GM23338 (cell line): ENCODE measurements around the gene PLA1A. TPM values are rescaled to one million over a fixed set of nuclear protein-coding genes. Genes with fewer than 3 reads are reported as not detected.

Experiments used
- ATAC-seq: fragments of 200-7000 bp; cut with Tn5 transposase; 3 replicates; pipeline ENCODE4 v1.9.1; 2020
- DNase-seq: peaks from one replicate; pipeline ENCODE4 v3.0.0-alpha.2; 2015; ENCODE audit warnings: low spot score
- H2AFZ ChIP-seq: fragments of 200-600 bp; sonication (generic); 2 replicates; pipeline ENCODE4 v1.8.0; 2016; ENCODE audit warnings: antibody characterized with exemption, mild to moderate bottlenecking, moderate library complexity
- H3F3A ChIP-seq: fragments of 200-600 bp; sonication (generic); replicated peaks from 2 replicates; pipeline ENCODE4 v1.8.0; 2017; ENCODE audit warnings: antibody characterized with exemption, mixed run types, low read depth
- H3K27ac ChIP-seq: fragments of 200-600 bp; sonication (generic); 2 replicates; pipeline ENCODE4 v1.6.1; 2016; ENCODE audit warnings: low read depth
- H3K27me3 ChIP-seq: fragments of 200-600 bp; sonication (generic); 2 replicates; pipeline ENCODE4 v1.8.0; 2016; ENCODE audit warnings: mild to moderate bottlenecking, mixed run types, moderate library complexity; ENCODE audit not compliant: insufficient read depth
- H3K36me3 ChIP-seq: fragments of 200-600 bp; sonication (generic); 2 replicates; pipeline ENCODE4 v1.8.0; 2016; ENCODE audit warnings: mild to moderate bottlenecking; ENCODE audit not compliant: insufficient read depth
- H3K4me1 ChIP-seq: fragments of 200-600 bp; sonication (generic); 2 replicates; pipeline ENCODE4 v1.8.0; 2016; ENCODE audit warnings: mild to moderate bottlenecking, moderate library complexity; ENCODE audit not compliant: insufficient read depth
- H3K4me2 ChIP-seq: fragments of 200-600 bp; sonication (generic); 2 replicates; pipeline ENCODE4 v1.7.1; 2017; ENCODE audit warnings: mixed run types
- H3K4me3 ChIP-seq: fragments of 200-600 bp; sonication (generic); 2 replicates; pipeline ENCODE4 v1.6.1; 2016; ENCODE audit warnings: mixed run types
- H3K79me2 ChIP-seq: fragments of 200-600 bp; sonication (generic); replicated peaks from 2 replicates; pipeline ENCODE4 v1.8.0; 2017; ENCODE audit warnings: mild to moderate bottlenecking; ENCODE audit not compliant: insufficient read depth
- H3K9me2 ChIP-seq: fragments of 200-600 bp; sonication (generic); 2 replicates; pipeline ENCODE4 v1.8.0; 2017; ENCODE audit not compliant: insufficient read depth
- H4K20me1 ChIP-seq: fragments of 200-600 bp; sonication (generic); replicated peaks from 2 replicates; pipeline ENCODE4 v1.8.0; 2017; ENCODE audit warnings: mild to moderate bottlenecking; ENCODE audit not compliant: insufficient read depth
- H3K27ac Mint-ChIP-seq: 2 replicates; pipeline ENCODE4 v1.8.0; 2020; ENCODE audit warnings: inconsistent platforms, mild to moderate bottlenecking, moderate library complexity, mixed read lengths
- H3K27me3 Mint-ChIP-seq: 3 replicates; pipeline ENCODE4 v1.8.0; 2022; ENCODE audit warnings: low read depth, mild to moderate bottlenecking, moderate library complexity, mixed read lengths, inconsistent platforms; ENCODE audit not compliant: insufficient read depth, poor library complexity
- H3K36me3 Mint-ChIP-seq: 3 replicates; pipeline ENCODE4 v1.8.0; 2021; ENCODE audit warnings: low read depth, mild to moderate bottlenecking, inconsistent platforms, moderate library complexity, mixed read lengths
- H3K4me1 Mint-ChIP-seq: 3 replicates; pipeline ENCODE4 v1.8.0; 2020; ENCODE audit warnings: mild to moderate bottlenecking, inconsistent platforms, mixed read lengths
- H3K4me3 Mint-ChIP-seq: 3 replicates; pipeline ENCODE4 v1.8.0; 2021; ENCODE audit warnings: moderate library complexity, mild to moderate bottlenecking, inconsistent platforms, mixed read lengths
- H3K9me3 Mint-ChIP-seq: 3 replicates; pipeline ENCODE4 v1.8.0; 2020; ENCODE audit warnings: moderate library complexity, mild to moderate bottlenecking, inconsistent platforms, mixed read lengths
- CREB1 ChIP-seq: fragments of 250-450 bp; sonication (Bioruptor Pico); IDR thresholded peaks from 2 replicates; pipeline ENCODE4 v1.5.0; 2020; ENCODE audit warnings: low read depth, mild to moderate bottlenecking, moderate library complexity
- EZH2phosphoT487 ChIP-seq: fragments of 200-600 bp; sonication (generic); IDR thresholded peaks from one replicate; pipeline ENCODE4 v1.8.1; 2018; ENCODE audit warnings: antibody characterized with exemption; ENCODE audit not compliant: unreplicated experiment
- NANOG ChIP-seq: IDR thresholded peaks from 2 replicates; pipeline ENCODE4 v1.6.1; 2016; ENCODE audit warnings: antibody characterized with exemption, borderline replicate concordance
- POLR2AphosphoS5 ChIP-seq: IDR thresholded peaks from 2 replicates; pipeline ENCODE4 v1.6.1; 2016; ENCODE audit warnings: antibody characterized with exemption, low read depth
- STAT1 ChIP-seq: IDR thresholded peaks from one replicate; pipeline ENCODE4 v1.6.1; 2016; ENCODE audit warnings: antibody characterized with exemption; ENCODE audit not compliant: unreplicated experiment
- ZNF114 ChIP-seq: fragments of 250-450 bp; sonication (Bioruptor Pico); IDR thresholded peaks from 2 replicates; pipeline ENCODE4 v1.5.0; 2020; ENCODE audit warnings: mild to moderate bottlenecking, moderate library complexity
- ZNF331 ChIP-seq: fragments of 250-450 bp; sonication (Bioruptor Pico); IDR thresholded peaks from 2 replicates; pipeline ENCODE4 v1.5.0; 2020; ENCODE audit warnings: low read depth, mild to moderate bottlenecking, moderate library complexity
- polyA plus RNA-seq: library from polyadenylated mRNA; unstranded; fragments of >200 nt; fragmentation: Nextera tagmentation; extraction: Ambion mirVana; gene quantifications from 2 replicates; pipeline ENCODE4 v1.2.1, GENCODE V29; 2016
- total RNA-seq: library from RNA; depleted of rRNA; stranded (reverse); fragments of >200 nt; shearing (Covaris generic); gene quantifications from 2 replicates; pipeline ENCODE4 v1.2.3, GENCODE V29; 2014
- TF ChIP-seq, protein P1 (sequence below): IDR thresholded peaks from one replicate; pipeline ENCODE4 v1.6.1; 2018; ENCODE audit warnings: antibody characterized with exemption; ENCODE audit not compliant: unreplicated experiment

PLA1A gene
- total and polyA plus RNA-seq, 2 experiments from 2014 or later: not detected

DNA sequence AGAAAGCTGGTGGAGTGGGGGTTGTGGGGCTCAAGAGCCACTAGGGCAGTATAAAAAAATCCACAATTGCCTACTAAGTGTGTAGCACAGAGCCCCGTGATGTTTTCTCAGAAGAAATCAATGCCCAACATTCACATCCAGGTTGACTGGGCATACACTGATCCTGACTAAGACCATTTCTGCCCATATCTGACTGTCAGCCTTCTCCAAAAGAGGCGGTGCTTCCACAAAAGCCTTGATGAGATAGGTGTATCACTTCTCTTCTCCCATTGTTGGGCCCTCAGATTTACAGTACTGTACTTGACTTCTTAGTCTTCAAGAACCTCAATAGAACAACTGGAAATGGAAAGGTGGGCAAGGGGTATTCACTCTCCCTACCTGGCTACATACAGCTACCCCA is 61.3 kb downstream of the PLA1A start (continued):
- TF ChIP-seq ZNF114 (no peak), STAT1 (no peak), CREB1 (no peak), EZH2phosphoT487 (no peak), ZNF331 (no peak)

DNA sequence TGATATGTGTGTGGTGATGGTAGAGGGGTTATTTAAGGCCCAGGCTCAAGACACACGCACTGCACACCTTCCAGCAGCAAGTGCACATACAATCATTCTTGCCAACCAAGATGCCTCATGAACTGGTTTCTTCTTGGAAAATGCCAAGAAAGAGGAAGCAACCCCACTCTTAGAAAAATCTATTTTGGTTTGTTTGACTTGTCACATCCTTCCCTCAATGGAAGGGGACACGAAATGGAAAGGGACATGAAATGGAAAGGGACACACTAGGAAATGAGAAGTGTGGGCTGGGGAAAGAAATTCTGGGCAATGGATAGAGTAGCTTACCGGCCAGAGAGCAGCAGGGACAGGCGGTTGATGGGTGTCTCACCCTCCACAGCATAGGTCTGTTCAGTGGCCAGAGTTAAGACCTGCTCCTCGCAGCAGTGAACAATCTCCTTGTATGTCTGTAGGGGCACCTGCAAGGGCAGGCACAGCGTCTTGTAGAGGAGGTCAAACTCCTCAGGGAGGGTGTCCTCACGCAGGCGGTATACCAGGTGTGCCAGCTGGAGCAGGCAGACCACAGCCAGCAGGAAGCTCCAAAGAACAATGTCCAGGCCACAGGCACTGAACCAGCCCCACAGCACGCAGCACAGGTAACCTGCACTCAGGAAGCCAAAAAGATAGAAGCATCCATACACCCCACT is 62.1 kb downstream of the PLA1A start:
- Histone ChIP-seq H3K4me1 (no peaks in the 10 kb centered on the region), H2AFZ (no peak overlapping the region), H3K36me3 (no peaks in the 10 kb centered on the region), H3K27ac (no peak overlapping the region), H3K4me3 (no peak overlapping the region), H4K20me1 (no peaks in the 10 kb centered on the region), H3F3A (no peaks in the 10 kb centered on the region), H3K4me2 (no peak overlapping the region), H3K9me2 (no peaks in the 10 kb centered on the region), H3K27me3 (no peaks in the 10 kb centered on the region), H3K79me2 (no peaks in the 10 kb centered on the region)
- TF ChIP-seq ZNF331: no peak
- TF ChIP-seq ZNF114: no peak
- TF ChIP-seq, protein P1, sequence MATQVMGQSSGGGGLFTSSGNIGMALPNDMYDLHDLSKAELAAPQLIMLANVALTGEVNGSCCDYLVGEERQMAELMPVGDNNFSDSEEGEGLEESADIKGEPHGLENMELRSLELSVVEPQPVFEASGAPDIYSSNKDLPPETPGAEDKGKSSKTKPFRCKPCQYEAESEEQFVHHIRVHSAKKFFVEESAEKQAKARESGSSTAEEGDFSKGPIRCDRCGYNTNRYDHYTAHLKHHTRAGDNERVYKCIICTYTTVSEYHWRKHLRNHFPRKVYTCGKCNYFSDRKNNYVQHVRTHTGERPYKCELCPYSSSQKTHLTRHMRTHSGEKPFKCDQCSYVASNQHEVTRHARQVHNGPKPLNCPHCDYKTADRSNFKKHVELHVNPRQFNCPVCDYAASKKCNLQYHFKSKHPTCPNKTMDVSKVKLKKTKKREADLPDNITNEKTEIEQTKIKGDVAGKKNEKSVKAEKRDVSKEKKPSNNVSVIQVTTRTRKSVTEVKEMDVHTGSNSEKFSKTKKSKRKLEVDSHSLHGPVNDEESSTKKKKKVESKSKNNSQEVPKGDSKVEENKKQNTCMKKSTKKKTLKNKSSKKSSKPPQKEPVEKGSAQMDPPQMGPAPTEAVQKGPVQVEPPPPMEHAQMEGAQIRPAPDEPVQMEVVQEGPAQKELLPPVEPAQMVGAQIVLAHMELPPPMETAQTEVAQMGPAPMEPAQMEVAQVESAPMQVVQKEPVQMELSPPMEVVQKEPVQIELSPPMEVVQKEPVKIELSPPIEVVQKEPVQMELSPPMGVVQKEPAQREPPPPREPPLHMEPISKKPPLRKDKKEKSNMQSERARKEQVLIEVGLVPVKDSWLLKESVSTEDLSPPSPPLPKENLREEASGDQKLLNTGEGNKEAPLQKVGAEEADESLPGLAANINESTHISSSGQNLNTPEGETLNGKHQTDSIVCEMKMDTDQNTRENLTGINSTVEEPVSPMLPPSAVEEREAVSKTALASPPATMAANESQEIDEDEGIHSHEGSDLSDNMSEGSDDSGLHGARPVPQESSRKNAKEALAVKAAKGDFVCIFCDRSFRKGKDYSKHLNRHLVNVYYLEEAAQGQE: no peak
- TF ChIP-seq POLR2AphosphoS5: no peak
- no peak for TF ChIP-seq STAT1
- TF ChIP-seq NANOG: no peak
- no peak for DNase-seq
- no peak for ATAC-seq
- Mint-ChIP-seq H3K27me3 (no peaks in the 10 kb centered on the region), H3K9me3 (no peaks in the 10 kb centered on the region), H3K4me3 (no peak overlapping the region), H3K4me1 (peaks cover 2% of the 10 kb centered on the region), H3K36me3 (no peaks in the 10 kb centered on the region), H3K27ac (no peak overlapping the region; the same call in 1 of the 2 replicates)

DNA sequence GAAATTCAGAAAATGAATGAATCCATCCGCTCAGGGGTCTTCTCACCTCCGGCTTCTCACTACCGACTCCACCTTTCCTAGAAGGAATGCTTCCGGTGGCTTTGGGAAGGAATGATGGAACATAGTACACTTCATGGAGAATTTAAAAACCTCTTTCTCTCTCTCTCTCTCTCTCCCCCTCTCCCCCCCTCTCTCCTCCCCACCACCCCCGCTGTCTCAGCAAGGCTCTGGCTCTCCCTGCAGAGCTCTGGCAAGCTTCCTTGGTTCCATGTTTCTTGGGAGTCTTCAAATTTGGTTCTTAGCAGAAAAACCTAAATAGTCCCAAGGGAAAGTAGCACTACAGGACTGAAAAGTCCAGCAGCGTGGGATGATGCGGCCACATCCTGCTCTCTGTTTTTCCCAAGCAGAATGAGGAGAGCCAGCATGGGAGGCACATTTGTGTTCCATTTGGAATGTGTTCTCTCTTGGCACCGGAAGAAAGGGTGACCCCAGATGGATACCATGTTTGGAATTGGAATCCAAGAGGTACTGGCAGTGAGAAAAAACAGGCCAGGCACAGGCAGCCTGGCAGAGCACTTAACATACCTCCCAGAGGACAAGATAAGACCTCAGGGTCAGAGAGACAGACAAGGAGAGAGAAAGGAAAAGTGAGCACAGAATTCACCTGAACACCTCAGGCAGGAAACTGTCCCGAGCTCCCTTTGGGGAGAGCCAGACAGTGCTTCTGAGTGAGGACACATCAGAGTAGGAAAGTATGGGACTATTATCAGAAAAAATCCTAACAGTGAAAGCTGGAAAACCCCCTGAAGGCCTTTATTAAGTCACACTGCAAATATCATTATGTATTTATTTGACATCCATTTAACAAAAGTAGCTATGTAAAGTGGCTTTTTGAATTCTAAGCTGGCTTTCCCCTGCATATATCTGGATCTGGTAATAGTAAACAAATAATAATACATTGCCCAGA is 63.1 kb downstream of the PLA1A start, which contains the start of gene POPDC2:
TSS of gene POPDC2 (minus strand) at position 116 of the 967 bp plus-strand sequence. CDS start 166 bp downstream, outside the sequence.
- Histone ChIP-seq H3K36me3 (no peaks in the 10 kb centered on the region), H3K4me3 (no peak within 1 kb of the TSS), H2AFZ (no peak within 1 kb of the TSS), H3K9me2 (no peaks in the 10 kb centered on the region), H3F3A (no peaks in the 10 kb centered on the region), H3K27me3 (no peaks in the 10 kb centered on the region), H3K27ac (no peak within 1 kb of the TSS), H3K79me2 (no peaks in the 10 kb centered on the region), H3K4me2 (no peak within 1 kb of the TSS), H3K4me1 (no peaks in the 10 kb centered on the region), H4K20me1 (no peaks in the 10 kb centered on the region)
- no peaks in the 10 kb centered on the region for H3K9me3 Mint-ChIP-seq
- H3K27me3 Mint-ChIP-seq: no peaks in the 10 kb centered on the region
- peaks cover 2% of the 10 kb centered on the region for H3K4me1 Mint-ChIP-seq
- ATAC-seq: no peak
- H3K4me3 Mint-ChIP-seq: no peak within 1 kb of the TSS
- H3K27ac Mint-ChIP-seq: no peak within 1 kb of the TSS; the same call in 1 of the 2 replicates
- no peak for DNase-seq
- H3K36me3 Mint-ChIP-seq: no peaks in the 10 kb centered on the region
- TF ChIP-seq NANOG: no peak
- no peak for TF ChIP-seq POLR2AphosphoS5
- no peak for TF ChIP-seq EZH2phosphoT487
